Left hindlimb (tissue), 1 donor: ENCODE data around the gene AQP2.
"Not testable (repeated sequence)": the region's sequence is repeated elsewhere in the genome, so short reads cannot be mapped to it uniquely, and the experiment has no call there.

Source experiments
- DNase-seq: peaks from one replicate; pipeline ENCODE4 v3.0.0-alpha.2; 2018

AQP2 gene

GRCh38 chr12:49971141-49971540, 20.6 kb downstream of the AQP2 start:
- DNase-seq: no peak

DNA sequence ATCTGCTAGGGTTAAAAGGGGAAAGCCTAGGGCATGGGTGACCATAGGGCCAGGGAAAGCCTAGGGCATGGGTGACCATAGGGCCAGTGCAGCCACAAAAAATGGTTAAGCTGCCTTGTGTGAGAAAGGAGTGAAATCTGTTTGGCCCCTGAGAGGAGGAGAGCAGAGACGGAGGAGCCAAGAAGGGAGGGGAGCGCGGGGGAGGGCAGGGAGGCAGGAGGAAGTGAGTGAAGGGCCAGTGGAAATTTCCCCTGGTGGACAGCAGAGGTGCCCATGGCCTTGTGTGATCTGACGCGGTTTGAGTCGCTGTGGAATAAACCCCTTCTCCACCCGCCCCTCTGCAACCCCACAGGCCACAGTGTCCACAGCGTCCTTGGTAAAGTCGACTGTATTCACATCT, 21.6 kb downstream of the AQP2 start:
- no peak for DNase-seq

- no peak for DNase-seq
Observed at GRCh38 chr12:49972641-49973360, 22.3 kb downstream of the AQP2 start, which contains the start of gene AQP6. Gene AQP6, plus strand, starts transcription at chr12:49972947. Its CDS starts 227 bp downstream, at chr12:49973174.

- no peak for DNase-seq
Observed at GRCh38 chr12:49973361-49973830, 22.9 kb downstream of the AQP2 start.

DNA sequence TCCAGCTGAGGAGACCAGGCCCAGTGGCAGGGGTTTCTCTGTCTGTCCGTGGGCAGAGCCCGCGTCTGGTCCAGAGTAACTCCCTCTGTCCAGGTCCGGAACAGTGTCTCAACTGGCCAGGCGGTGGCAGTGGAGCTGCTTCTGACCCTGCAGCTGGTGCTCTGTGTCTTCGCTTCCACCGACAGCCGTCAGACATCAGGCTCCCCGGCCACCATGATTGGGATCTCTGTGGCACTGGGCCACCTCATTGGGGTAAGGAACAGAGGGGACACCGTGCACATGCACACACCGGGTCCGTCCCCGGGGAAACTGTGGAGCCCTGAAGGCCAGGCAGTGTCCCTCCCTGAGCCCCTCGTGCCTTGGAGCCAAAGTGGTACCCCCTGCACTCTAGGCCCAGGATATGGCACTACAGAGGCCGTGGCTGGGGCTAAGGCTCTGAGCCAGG, 23.7 kb downstream of the AQP2 start:
- peak; percentile 72 for DNase-seq

- DNase-seq: no peak
Observed at GRCh38 chr12:49974677-49975317, 24.3 kb downstream of the AQP2 start.

- DNase-seq: no peak
Observed at GRCh38 chr12:49975318-49975761, 24.8 kb downstream of the AQP2 start.

DNA sequence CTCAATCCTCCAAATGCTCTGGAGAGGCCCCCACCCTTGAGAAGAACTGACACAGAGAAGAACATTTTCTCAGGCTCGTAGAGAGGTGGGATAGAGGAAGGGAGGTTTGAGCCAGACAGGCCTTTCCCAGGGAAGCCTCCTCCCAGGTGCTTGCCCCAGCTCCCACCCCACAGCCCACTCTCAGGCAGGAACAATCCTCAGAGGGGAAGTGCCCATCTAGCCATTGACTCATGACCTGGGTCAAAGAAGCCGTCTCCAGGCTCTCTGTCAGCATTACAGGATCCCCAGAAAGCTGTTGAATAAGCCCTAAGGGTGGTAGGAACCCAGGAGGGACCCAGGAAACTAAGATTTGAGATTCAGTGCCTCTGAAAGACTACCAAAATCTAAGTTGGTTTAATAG, 26.0 kb downstream of the AQP2 start:
- no peak for DNase-seq

DNA sequence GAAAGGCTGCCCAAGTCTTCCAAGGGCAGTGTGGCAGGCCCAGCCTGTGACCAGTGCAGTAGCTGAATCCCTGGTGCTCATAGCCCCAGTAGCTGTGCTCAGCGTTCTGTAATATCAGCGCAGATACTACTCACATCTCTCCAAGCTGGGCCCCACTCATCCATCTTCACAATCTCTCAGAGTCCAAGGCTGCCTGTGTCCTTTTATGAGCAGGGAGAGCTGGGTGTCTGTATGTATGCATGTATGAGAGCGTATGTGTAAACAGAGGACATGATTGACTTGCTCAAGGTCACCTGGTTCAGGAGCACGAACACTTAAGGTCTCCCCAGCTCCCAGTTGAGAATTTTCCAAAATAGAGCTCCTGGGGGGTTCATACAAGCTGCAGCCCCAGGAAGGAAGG, 27.6 kb downstream of the AQP2 start:
- DNase-seq: no peak

DNA sequence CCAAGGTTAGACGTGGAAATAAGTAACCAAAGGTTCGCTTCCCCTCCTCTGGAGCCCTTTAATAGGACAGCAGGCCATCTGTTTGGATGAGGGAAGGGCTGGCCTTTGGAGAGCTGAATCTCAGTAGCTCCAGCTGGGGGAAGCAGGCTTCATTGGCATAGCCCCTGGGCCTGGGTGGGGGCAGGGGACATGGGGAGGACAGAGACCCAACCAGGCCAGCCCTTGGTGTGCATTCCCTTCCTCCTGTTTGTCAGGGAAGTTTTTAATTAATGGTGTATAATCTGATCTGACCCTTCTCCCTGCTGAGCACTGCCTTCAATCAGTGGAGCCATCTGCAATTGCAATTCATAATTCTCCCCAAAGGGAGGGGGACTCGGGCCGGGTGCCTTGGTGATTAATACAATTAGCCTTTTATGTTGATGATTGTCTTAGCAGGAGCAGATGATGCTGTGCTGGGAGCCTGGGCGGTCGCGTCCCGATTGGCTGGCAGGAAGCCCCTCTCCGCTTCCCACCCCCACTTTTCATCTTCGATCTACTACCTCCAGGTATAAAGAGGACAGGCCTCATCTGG, 28.6 kb downstream of the AQP2 start:
- DNase-seq: no peak

GRCh38 chr12:49979791-49980190, 29.3 kb downstream of the AQP2 start:
- no peak for DNase-seq

GRCh38 chr12:49980501-49981349, 30.2 kb downstream of the AQP2 start:
- no peak for DNase-seq

DNA sequence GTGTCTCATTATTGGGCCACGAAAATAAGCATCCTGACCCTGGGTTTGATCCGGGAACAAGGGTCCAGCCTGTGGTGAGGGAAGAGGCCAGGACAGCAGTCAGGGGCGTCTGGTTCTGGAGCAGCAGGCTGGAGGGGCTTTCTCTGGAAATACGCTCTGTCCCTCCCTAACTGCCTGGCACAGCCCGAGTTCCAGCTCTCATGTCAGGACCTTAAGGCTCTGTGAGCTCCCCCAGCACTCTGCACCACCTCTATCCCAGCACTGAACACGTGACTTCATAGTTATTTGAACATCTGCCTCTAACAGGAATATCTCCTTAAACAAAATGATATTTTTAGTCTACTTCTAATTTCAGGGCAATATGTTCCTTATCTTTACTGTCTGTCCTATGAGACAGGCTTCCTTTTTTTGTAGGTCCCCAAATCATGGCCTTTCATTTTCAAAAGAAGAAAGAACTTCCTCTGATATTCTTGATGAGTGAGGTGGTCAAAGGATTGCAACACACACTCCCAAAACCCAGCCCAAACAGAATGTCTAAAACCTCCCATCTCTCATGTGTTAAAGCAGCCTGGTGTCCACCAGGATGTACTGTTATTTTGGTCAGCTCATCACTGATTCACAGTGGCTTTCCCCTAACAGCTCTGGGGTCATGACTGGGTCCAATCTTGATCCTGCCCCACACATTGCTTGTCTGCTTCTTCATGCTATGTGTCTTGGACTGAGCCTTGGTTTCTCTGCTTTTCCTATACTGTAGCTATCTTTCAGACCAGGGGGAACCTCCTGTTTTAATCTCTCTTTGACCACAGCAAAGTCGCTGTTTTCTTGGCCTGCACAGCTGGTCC, 31.9 kb downstream of the AQP2 start:
- no peak for DNase-seq

- DNase-seq: peak; percentile 82
Observed at GRCh38 chr12:49983892-49984291, 33.4 kb downstream of the AQP2 start.

DNA sequence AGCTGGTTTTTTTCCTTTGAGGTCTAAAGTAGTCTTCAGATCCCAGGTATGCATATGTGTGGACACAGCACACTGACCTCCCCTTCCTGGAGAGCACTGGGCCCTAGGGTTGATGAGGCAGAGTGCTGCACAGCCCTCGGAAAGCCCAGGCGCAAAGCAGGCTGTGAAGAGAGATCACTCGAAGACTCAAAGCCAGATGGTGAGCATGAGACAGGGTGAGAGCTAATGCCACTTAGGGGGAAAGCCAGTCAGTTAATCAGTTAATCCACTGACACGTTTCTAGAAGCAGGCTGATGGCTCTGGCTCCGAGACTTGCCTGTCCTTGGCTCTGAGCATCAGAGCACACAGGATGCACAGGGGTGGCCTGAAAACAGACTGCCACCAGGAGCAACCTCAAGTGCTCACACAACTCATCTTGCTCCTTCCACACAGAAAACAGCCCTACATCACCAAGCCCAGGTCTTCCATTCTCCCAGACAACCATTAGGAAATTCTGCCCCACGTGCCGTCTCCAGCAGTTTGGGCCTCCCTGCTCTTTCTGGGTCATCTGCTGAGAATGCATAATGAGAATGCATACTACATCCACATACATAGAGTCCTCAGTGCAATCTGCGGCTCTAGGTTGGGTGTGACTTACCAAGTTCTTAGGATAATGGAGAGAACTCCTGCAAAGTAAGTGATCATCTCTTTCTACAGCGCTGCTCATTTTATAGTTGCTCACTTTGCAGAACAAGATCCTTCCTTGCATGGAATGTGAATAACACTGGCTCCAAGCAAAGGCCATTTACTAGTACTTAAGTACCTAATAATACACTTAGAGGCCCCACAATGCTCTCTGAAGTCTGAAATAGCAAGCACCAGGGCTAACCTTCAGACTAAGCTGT, 34.2 kb downstream of the AQP2 start:
- DNase-seq: no peak

- DNase-seq: no peak
Observed at GRCh38 chr12:49985981-49986380, 35.4 kb downstream of the AQP2 start.

- not testable (repeated sequence) for DNase-seq
Observed at GRCh38 chr12:49986476-49986875, 35.9 kb downstream of the AQP2 start.

GRCh38 chr12:49987625-49988303, 37.2 kb downstream of the AQP2 start:
- DNase-seq: no peak

DNA sequence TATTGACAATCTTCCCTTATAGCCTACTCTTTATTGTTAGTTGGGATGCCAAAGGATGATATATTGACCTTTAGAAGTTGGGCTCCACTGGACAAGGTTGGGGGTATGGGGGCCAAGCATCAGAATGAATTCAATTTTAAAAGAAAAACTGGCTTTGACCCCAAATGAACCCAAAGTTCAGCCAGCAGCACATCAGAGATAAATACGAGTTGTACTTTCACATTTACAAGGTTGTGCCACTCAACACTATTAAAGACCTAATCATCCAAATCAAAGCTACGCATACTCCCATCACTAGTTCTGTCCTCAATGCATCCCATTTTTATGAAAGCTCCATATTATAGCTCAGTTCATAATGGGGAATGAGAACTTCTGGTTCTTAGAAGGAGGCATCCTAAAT, 38.9 kb downstream of the AQP2 start:
- not testable (repeated sequence) for DNase-seq

GRCh38 chr12:49990273-49990672, 39.7 kb downstream of the AQP2 start:
- no peak for DNase-seq
